SU-DHL-6 (cell line): ENCODE results near the gene ARMC3.

Source experiments
- H2AFZ ChIP-seq: fragments of 200-600 bp; sonication (generic); 2 replicates; pipeline ENCODE4 v1.6.1; 2014; ENCODE audit warnings: low read depth, mild to moderate bottlenecking, moderate library complexity, mixed read lengths, antibody characterized with exemption, low read length; ENCODE audit not compliant: severe bottlenecking
- H3F3A ChIP-seq: fragments of 200-600 bp; shearing (Covaris generic); 2 replicates; pipeline ENCODE4 v1.6.0; 2016; ENCODE audit warnings: antibody characterized with exemption, mild to moderate bottlenecking; ENCODE audit not compliant: insufficient read depth
- H3K27ac ChIP-seq: fragments of 200-600 bp; sonication (generic); 2 replicates; pipeline ENCODE4 v1.5.1; 2016; ENCODE audit warnings: low read depth, mild to moderate bottlenecking, low read length, moderate library complexity, mixed read lengths
- H3K27me3 ChIP-seq: fragments of 200-600 bp; sonication (generic), shearing (Covaris generic); 2 replicates; pipeline ENCODE4 v1.6.0; 2014; ENCODE audit warnings: mild to moderate bottlenecking, low read length
- H3K36me3 ChIP-seq: fragments of 200-600 bp; sonication (generic); 2 replicates; pipeline ENCODE4 v1.6.1; 2014; ENCODE audit warnings: mild to moderate bottlenecking, low read length, mixed read lengths
- H3K4me2 ChIP-seq: fragments of 300-600, 200-600 bp; shearing (Covaris generic), sonication (generic); 2 replicates; pipeline ENCODE4 v1.6.0; 2014; ENCODE audit warnings: low read length, low read depth, mild to moderate bottlenecking; ENCODE audit not compliant: poor library complexity, severe bottlenecking
- H3K4me3 ChIP-seq: fragments of 200-600 bp; sonication (generic); 2 replicates; pipeline ENCODE4 v1.5.1; 2014; ENCODE audit warnings: antibody characterized with exemption, low read length, mild to moderate bottlenecking, mixed read lengths; ENCODE audit not compliant: insufficient read depth, poor library complexity, severe bottlenecking
- H3K79me2 ChIP-seq: fragments of 200-600 bp; sonication (generic); 2 replicates; pipeline ENCODE4 v1.6.1; 2014; ENCODE audit warnings: mild to moderate bottlenecking, low read length, moderate library complexity; ENCODE audit not compliant: insufficient read depth
- H3K9ac ChIP-seq: fragments of 200-600 bp; sonication (generic); 2 replicates; pipeline ENCODE4 v1.7.0; 2014; ENCODE audit warnings: mild to moderate bottlenecking, low read length
- H3K9me2 ChIP-seq: fragments of 200-600 bp; sonication (generic); replicated peaks from 2 replicates; pipeline ENCODE4 v1.6.1; 2014; ENCODE audit warnings: low read length; ENCODE audit not compliant: insufficient read depth
- H3K9me3 ChIP-seq: fragments of 200-600 bp; sonication (generic); 2 replicates; pipeline ENCODE4 v1.6.1; 2014; ENCODE audit warnings: low read length, mixed read lengths; ENCODE audit not compliant: insufficient read depth
- H4K20me1 ChIP-seq: fragments of 200-600 bp; sonication (generic); 2 replicates; pipeline ENCODE4 v1.6.1; 2014; ENCODE audit warnings: low read depth, mild to moderate bottlenecking, antibody characterized with exemption, low read length, moderate library complexity, mixed read lengths
- EZH2phosphoT487 ChIP-seq: fragments of 200-600 bp; sonication (generic), shearing (Covaris generic); conservative IDR thresholded peaks from 2 replicates; pipeline ENCODE4 v1.6.1; 2018; ENCODE audit warnings: mild to moderate bottlenecking, antibody characterized with exemption, low read length, moderate library complexity, mixed read lengths
- TF ChIP-seq, protein P1 (sequence below): fragments of 200-600 bp; sonication (generic); IDR thresholded peaks from one replicate; pipeline ENCODE4 v1.5.1; 2017; ENCODE audit warnings: antibody characterized with exemption, mild to moderate bottlenecking, low read length, moderate library complexity; ENCODE audit not compliant: insufficient read depth, poor library complexity, severe bottlenecking

ARMC3 gene

DNA sequence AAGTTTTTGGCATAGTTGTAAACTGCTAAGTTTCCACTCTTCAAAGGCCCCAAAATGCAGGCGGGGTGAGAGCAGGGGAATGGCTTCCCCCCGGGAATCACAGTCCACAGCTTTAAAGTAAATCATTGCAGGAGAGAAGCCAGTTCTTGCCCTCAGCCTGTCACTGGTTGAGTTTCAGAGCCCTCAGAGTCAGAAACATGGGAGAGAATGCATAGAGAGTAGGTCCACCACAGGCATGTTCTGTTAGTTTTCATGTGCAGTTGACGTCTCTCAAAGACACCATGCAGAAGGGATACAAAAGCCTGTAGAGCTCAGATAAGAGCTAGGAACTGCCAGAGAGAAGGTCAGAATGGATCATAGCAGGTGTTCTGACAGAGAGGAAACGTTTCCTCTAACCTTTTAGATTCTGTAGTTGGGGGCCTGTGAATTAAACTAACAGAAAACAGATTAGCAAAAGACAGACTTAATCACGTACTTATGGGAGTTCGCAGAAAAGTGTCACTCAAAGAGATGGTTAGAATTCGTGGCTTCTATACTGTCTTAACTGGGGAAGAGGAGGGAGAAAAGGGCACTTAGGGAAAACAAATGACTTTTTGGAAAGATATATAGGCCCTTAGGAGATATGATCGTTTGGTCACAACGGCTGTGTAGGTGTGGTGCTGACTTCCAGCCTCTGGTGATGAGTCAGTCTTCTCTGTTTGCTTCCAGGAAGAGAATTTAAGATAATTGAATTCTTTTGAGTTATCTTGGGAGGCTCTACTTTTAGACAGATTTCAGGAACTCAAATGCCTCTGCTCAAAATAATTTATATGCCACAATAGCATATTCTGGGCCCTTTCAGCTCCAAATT lies 119.6 kb downstream of the ARMC3 start:
- Histone ChIP-seq H3K4me2 (no peak overlapping the region), H3K9me2 (no peaks in the 10 kb centered on the region), H3K27me3 (no peaks in the 10 kb centered on the region), H3K9me3 (no peaks in the 10 kb centered on the region), H3F3A (no peaks in the 10 kb centered on the region), H3K4me3 (no peak overlapping the region), H2AFZ (no peak overlapping the region), H3K79me2 (no peaks in the 10 kb centered on the region), H3K27ac (no peak overlapping the region), H3K9ac (no peak overlapping the region), H4K20me1 (no peaks in the 10 kb centered on the region), H3K36me3 (no peaks in the 10 kb centered on the region)
- no peak for TF ChIP-seq EZH2phosphoT487
- TF ChIP-seq, protein P1, sequence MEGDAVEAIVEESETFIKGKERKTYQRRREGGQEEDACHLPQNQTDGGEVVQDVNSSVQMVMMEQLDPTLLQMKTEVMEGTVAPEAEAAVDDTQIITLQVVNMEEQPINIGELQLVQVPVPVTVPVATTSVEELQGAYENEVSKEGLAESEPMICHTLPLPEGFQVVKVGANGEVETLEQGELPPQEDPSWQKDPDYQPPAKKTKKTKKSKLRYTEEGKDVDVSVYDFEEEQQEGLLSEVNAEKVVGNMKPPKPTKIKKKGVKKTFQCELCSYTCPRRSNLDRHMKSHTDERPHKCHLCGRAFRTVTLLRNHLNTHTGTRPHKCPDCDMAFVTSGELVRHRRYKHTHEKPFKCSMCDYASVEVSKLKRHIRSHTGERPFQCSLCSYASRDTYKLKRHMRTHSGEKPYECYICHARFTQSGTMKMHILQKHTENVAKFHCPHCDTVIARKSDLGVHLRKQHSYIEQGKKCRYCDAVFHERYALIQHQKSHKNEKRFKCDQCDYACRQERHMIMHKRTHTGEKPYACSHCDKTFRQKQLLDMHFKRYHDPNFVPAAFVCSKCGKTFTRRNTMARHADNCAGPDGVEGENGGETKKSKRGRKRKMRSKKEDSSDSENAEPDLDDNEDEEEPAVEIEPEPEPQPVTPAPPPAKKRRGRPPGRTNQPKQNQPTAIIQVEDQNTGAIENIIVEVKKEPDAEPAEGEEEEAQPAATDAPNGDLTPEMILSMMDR = no peak

DNA sequence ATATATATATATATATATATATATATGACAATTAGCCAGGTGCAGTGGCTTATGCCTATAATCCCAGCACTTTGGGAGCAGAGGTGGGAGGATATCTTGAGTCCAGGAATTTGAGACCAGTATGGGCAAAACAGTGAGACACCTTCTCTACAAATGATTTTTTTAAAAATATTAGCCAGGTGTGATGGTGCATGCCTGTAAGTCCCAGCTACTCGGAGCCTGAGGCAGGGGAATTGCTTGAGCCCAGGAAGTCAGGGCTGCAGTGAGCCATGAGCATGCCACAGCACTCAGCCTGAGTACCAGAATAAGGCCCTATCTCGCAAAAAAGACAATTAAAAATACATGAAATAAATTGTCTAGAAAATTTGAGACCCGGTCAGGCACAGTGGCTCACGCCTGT lies 120.3 kb downstream of the ARMC3 start:
- H3K27me3 ChIP-seq = no peaks in the 10 kb centered on the region
- H3K27ac ChIP-seq = no peak overlapping the region
- no peak for TF ChIP-seq EZH2phosphoT487
- H3K9me3 ChIP-seq = no peaks in the 10 kb centered on the region
- H3K4me2 ChIP-seq = no peak overlapping the region
- H3K4me3 ChIP-seq = no peak overlapping the region
- no peaks in the 10 kb centered on the region for H3K9me2 ChIP-seq
- H3F3A ChIP-seq = no peaks in the 10 kb centered on the region
- no peak overlapping the region for H3K9ac ChIP-seq
- H3K79me2 ChIP-seq = no peaks in the 10 kb centered on the region
- no peaks in the 10 kb centered on the region for H3K36me3 ChIP-seq
- no peak overlapping the region for H2AFZ ChIP-seq
- H4K20me1 ChIP-seq = no peaks in the 10 kb centered on the region

DNA sequence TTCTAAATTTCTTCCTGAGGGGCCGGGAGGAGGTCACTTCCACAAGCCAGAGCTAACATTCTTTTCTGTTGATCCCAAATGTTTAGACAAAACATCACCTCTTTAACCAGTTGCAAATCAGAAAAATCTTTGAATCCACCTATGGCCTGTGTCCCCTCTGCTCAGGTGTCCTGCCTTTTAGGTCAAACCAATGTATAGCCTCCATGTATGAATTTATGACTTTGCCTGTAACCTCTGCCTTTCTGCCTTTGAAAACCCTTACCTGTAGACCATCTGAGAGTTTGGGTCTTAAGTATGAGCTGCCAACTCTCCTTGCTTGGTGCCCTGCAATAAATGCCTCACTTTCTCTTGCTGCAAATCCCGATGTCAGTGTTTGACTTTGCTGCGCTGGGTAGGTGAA lies 123.4 kb downstream of the ARMC3 start:
- no peak overlapping the region for H3K27ac ChIP-seq
- no peaks in the 10 kb centered on the region for H3F3A ChIP-seq
- H3K27me3 ChIP-seq = no peaks in the 10 kb centered on the region
- no peaks in the 10 kb centered on the region for H3K9me3 ChIP-seq
- no peak overlapping the region for H3K4me2 ChIP-seq
- H3K4me3 ChIP-seq = no peak overlapping the region
- no peak overlapping the region for H2AFZ ChIP-seq
- no peaks in the 10 kb centered on the region; the same call in 1 of the 2 replicates for H3K9me2 ChIP-seq
- H3K36me3 ChIP-seq = no peaks in the 10 kb centered on the region
- no peaks in the 10 kb centered on the region for H3K79me2 ChIP-seq
- H3K9ac ChIP-seq = no peak overlapping the region
- no peaks in the 10 kb centered on the region for H4K20me1 ChIP-seq
- TF ChIP-seq, protein P1 = no peak
- no peak for TF ChIP-seq EZH2phosphoT487

GRCh38 chr10:23051855-23052331 lies 124.0 kb downstream of the ARMC3 start:
- Histone ChIP-seq H3K4me3 (no peak overlapping the region), H3F3A (no peaks in the 10 kb centered on the region), H3K36me3 (no peaks in the 10 kb centered on the region), H3K79me2 (no peaks in the 10 kb centered on the region), H3K9me2 (no peaks in the 10 kb centered on the region; the same call in 1 of the 2 replicates), H3K4me2 (no peak overlapping the region), H2AFZ (no peak overlapping the region), H4K20me1 (no peaks in the 10 kb centered on the region), H3K27ac (no peak overlapping the region), H3K9ac (no peak overlapping the region), H3K9me3 (no peaks in the 10 kb centered on the region), H3K27me3 (no peaks in the 10 kb centered on the region)
- TF ChIP-seq, protein P1 = no peak
- no peak for TF ChIP-seq EZH2phosphoT487
